Lower leg skin (tissue), 4 donors: Measurements from ENCODE around the gene TNKS1BP1. TPM values are rescaled to one million over a fixed set of nuclear protein-coding genes. Genes with fewer than 3 reads are reported as not detected.

Experiments
- DNase-seq, 2 donors: peaks; one replicate each; pipeline ENCODE4 v3.0.0-alpha.2; 2019; ENCODE audit warnings: low spot score in 2 of 2
- H3K4me3 ChIP-seq: fragments of 200-600 bp; sonication (generic); 2 replicates; pipeline ENCODE4 v1.5.1; 2017; ENCODE audit warnings: mild to moderate bottlenecking, low read depth; ENCODE audit not compliant: poor library complexity, severe bottlenecking
- POLR2A ChIP-seq, 2 donors: fragments of 450-650 bp; IDR thresholded peaks; one replicate each; pipeline ENCODE4 v1.6.1; 2016 to 2017; ENCODE audit warnings: antibody characterized with exemption in 2 of 2, mild to moderate bottlenecking in 1 of 2, moderate library complexity in 1 of 2
- WGBS, 2 donors: methylation state at CpG; one replicate each; pipeline ENCODE4 v1.1.5; 2018; 5-methylcytosine and 5-hydroxymethylcytosine counted together
- intact Hi-C: fragments of 100-400 bp; cut with DNase I; formaldehyde crosslinking; loops from one replicate; pipeline ENCODE4 v1.15.0; 2023; ENCODE audit warnings: low total_unique reads
- total RNA-seq, 4 donors: library from RNA; depleted of rRNA; stranded (reverse); fragments of >200 nt; gene quantifications; one replicate each; pipeline ENCODE4 v1.1.0, GENCODE V29; 2016
- TF ChIP-seq, protein P1 (sequence below), 3 donors: fragments of 450-650 bp; IDR thresholded peaks; one replicate each; pipeline ENCODE4 v1.5.1; 2016; ENCODE audit warnings: antibody characterized with exemption in 3 of 3, mild to moderate bottlenecking in 3 of 3, moderate library complexity in 2 of 3

TNKS1BP1 gene
- total RNA-seq, 4 donors from 2014 or later: 219 to 273 (median 230) TPM

DNA sequence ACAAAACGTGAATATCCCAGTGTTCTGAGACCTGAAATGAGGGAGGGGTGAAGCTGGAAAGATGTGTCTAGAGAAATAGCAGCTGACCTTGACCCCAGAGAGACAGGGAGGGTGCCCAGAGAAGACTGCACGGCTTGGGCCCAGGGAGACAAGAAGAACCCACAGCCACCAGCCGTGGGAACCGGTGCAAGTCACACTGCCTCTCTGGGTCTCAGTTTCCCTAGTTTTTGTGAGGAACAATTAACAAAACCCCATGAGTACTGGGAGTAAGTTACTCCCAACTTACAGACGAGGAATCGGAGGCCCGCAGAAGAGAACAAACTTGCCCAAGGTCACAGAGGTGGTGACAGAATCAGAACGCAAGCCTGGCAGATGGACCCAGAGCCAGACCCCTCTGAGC, 19.2 kb downstream of the TNKS1BP1 start:
- intact Hi-C loops: no loop called here
- H3K4me3 ChIP-seq: no peak overlapping the region
- peak in 1 of 2 donors; percentile 80 for DNase-seq
- no peak for TF ChIP-seq POLR2A (IDR thresholded peaks at IDR 0.05)
- TF ChIP-seq, protein P1, sequence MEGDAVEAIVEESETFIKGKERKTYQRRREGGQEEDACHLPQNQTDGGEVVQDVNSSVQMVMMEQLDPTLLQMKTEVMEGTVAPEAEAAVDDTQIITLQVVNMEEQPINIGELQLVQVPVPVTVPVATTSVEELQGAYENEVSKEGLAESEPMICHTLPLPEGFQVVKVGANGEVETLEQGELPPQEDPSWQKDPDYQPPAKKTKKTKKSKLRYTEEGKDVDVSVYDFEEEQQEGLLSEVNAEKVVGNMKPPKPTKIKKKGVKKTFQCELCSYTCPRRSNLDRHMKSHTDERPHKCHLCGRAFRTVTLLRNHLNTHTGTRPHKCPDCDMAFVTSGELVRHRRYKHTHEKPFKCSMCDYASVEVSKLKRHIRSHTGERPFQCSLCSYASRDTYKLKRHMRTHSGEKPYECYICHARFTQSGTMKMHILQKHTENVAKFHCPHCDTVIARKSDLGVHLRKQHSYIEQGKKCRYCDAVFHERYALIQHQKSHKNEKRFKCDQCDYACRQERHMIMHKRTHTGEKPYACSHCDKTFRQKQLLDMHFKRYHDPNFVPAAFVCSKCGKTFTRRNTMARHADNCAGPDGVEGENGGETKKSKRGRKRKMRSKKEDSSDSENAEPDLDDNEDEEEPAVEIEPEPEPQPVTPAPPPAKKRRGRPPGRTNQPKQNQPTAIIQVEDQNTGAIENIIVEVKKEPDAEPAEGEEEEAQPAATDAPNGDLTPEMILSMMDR (IDR thresholded peaks at IDR 0.05): no peak
- 87 to 91% methylated on average over 8 of the region's 8 CpGs for WGBS, 2 donors

DNA sequence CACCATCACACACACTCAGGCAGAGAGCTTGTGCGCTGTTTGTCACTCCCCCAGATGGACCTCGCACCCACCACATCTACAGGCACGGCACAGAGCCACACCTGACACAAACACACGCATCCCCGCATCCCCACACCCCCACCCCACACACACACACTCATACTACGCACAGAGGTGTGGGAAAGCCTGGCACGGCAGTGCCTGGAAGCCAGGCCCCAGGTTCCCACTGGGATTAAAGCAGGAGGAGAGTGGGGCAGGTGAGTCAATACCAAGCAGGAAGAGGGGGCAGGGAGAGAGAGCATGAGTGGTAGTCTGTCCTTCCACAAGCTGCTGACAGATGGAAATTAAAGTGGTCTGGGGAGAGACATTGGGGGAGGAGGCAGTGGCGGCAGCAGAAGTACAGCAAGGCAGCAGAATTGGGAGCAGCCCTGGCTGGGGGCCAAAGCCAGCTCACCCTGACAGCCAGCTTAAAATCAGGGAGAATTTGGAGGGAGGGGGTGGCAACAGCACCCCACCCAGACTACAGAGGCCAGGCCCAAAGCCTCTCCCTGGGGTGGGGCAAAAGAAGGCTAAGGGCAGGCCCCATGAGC, 20.7 kb downstream of the TNKS1BP1 start:
- intact Hi-C loops: no loop called here
- H3K4me3 ChIP-seq: no peak overlapping the region
- 53 to 63% methylated on average over 8 of the region's 8 CpGs for WGBS, 2 donors
- TF ChIP-seq, protein P1 (IDR thresholded peaks at IDR 0.05): no peak
- TF ChIP-seq POLR2A (IDR thresholded peaks at IDR 0.05): no peak
- DNase-seq: peak; percentile 40 to 91

DNA sequence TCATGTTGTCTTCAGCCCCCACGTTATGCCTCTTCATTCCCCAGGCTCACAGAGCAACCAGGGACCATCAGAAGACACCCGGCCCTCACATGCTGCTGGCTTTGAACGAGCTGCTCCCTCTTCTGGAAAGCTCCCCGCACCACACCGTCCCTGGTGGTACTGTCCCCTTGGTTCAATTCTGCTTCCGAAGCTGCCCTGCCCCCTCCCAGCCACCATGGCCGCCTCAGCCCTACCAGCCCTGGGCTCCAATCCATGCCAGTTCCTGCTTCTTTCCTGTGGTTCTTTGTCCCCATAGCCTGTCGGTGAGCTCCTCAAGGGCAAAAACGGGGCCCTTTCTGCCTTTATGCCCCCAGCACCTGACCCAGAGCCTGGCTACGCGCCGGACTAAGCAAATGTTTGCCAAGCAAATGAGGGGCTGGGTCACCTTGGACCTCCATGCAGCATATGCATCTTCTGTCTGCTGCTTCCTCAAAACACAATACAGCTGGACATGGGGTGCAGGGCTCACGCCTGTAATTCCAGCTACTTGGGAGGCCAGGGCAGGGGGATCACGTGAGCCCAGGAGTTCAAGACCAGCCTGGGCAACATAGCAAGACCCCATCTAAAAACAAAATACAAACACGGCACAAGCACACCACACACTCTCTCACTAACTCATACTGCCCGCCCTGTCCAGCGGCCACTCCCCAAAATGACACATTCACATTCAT, 21.3 kb downstream of the TNKS1BP1 start:
- no peak for TF ChIP-seq POLR2A (IDR thresholded peaks at IDR 0.05)
- TF ChIP-seq, protein P1 (IDR thresholded peaks at IDR 0.05): no peak
- WGBS, 2 donors: 85 to 89% methylated on average over 17 of the region's 17 CpGs
- no peak overlapping the region for H3K4me3 ChIP-seq
- DNase-seq: peak in 1 of 2 donors; percentile 79
- intact Hi-C loops: no loop called here

DNA sequence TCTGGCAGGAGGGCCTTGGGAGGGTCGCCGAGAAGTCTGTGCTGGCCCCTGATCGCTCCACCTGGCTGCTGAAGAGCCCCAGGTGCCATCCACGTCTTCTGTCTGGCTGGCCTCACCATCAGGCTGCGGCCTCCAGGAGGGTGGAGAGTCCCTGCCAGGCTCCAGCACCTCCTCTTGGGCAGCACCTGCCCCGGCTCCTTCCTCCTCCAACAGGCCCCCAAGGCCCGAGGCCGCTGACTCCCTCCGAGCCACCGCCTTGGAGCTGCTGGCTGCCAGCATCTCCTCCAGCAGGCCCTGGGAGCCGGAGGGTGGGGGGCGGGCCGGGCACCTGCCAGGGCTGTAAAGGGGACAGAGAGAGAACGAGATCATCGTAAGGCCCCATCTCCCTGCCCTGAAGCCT, 22.3 kb downstream of the TNKS1BP1 start:
- TF ChIP-seq POLR2A (IDR thresholded peaks at IDR 0.05): no peak
- TF ChIP-seq, protein P1 (IDR thresholded peaks at IDR 0.05): no peak
- 81 to 82% methylated on average over 15 of the region's 15 CpGs for WGBS, 2 donors

DNA sequence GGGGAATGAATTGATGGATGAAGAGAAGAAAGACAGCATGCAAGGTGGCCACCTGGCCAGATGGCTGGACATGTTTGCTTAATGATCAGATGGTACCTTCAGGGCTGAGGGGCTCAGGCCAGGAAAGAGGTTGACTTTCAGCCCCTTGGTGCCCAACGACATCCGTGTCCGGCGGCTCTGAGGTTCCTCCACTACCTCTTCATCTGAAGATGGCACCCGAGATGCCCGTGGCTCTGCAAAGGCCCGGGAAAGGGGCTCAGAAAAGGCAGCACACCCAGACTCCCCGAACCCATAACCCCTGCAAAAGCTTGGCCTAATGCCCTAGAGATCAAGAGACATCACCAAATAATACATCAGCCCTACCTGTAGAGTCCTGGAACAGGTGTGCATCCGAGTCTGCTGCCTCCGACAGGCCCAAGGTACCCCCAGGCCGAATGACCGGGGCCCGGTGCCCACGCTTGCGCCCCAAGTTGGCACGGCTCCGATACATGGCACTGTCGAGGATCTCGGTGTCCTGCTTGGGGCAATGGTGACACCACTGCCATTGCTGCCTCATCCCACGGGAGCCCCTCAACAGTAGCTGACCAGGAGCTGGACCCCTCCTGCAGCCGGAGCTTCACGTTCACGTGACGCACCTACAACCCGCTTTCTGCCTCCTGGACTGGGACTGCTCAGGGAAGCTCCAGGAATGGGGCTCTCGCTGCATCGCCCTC, 22.9 kb downstream of the TNKS1BP1 start:
- intact Hi-C loops: no loop called here
- TF ChIP-seq, protein P1 (IDR thresholded peaks at IDR 0.05): no peak
- no peak for TF ChIP-seq POLR2A (IDR thresholded peaks at IDR 0.05)
- DNase-seq: peak in 1 of 2 donors; percentile 82
- no peak overlapping the region for H3K4me3 ChIP-seq
- WGBS, 2 donors: 96 to 98% methylated on average over 26 of the region's 27 CpGs

More for the DNA sequence above, 22.3 kb downstream of the TNKS1BP1 start:
- intact Hi-C loops: no loop called here
- DNase-seq: peak in 1 of 2 donors; percentile 84
- no peak overlapping the region for H3K4me3 ChIP-seq
